Neuron (in vitro differentiated cells): Measurements from ENCODE around the gene HOXB4.

Experiments used
- H2AFZ ChIP-seq: one replicate; pipeline ENCODE4 v1.6.1; 2013; ENCODE audit warnings: low read depth, mild to moderate bottlenecking, inconsistent platforms, low read length, moderate library complexity
- H3K27me3 ChIP-seq: one replicate; pipeline ENCODE4 v1.6.1; 2013; ENCODE audit warnings: low read length; ENCODE audit not compliant: insufficient read depth
- H3K36me3 ChIP-seq: one replicate; pipeline ENCODE4 v1.6.1; 2013; ENCODE audit warnings: low read length; ENCODE audit not compliant: insufficient read depth
- H3K4me1 ChIP-seq: one replicate; pipeline ENCODE4 v1.6.1; 2013; ENCODE audit warnings: low read length; ENCODE audit not compliant: insufficient read depth
- H3K4me3 ChIP-seq: 2 replicates; pipeline ENCODE4 v1.5.1; 2013; ENCODE audit warnings: mild to moderate bottlenecking, low read length, moderate library complexity
- H3K9me3 ChIP-seq: one replicate; pipeline ENCODE4 v1.6.1; 2013; ENCODE audit warnings: low read length

Gene HOXB4

DNA sequence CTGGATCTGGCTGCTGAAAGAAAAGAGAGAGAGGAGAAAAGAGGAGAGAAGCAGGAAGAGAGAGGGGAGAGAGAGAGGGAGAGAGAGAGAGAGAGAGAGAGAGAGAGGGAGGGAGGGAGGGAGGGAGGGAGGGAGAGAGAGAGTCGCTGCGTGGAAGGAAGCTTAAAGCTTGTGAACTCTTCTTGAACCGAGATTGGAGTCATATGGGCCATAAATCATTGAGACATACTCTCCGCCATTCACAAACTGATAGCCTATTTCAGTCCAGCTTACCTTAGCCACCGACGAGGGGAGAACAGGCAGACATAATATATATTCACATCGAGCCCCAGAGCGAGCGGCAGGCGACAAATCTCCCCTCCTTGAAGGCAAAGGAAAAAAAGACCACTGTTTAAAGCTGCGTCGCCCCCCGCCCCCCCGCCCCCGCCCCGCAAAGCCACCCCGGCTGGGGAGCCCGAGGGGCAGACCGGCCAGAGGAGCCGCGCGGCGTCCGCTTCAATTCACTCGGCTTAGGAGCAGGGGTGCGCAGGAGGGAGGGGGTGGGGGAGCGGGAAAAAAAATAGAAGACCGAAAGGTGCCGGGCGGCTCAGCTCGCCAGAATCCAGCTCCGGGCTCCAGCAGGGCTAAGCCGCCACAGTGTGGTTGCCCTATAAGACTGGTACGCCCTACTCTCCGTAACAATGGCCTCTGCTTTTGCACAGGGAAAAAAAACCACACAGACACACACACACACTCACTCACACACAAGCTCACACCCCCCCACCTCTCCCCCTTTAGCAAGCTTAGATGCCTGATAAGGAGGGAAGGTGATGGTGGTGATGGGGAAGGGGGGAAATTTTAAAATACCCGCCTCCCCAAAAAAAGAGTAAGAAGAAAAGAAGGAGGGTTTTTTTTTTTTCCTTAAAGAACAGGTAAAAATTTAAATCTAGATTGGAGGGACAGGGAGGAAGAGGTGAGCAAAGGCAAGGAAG lies 22.6 kb downstream of the HOXB4 start:
- H3K27me3 ChIP-seq: peaks cover 82% of the 10 kb centered on the region
- H3K4me1 ChIP-seq: no peaks in the 10 kb centered on the region
- no peaks in the 10 kb centered on the region for H3K9me3 ChIP-seq
- H3K4me3 ChIP-seq: peak overlapping the region; percentile 23
- no peaks in the 10 kb centered on the region for H3K36me3 ChIP-seq
- H2AFZ ChIP-seq: no peak overlapping the region

DNA sequence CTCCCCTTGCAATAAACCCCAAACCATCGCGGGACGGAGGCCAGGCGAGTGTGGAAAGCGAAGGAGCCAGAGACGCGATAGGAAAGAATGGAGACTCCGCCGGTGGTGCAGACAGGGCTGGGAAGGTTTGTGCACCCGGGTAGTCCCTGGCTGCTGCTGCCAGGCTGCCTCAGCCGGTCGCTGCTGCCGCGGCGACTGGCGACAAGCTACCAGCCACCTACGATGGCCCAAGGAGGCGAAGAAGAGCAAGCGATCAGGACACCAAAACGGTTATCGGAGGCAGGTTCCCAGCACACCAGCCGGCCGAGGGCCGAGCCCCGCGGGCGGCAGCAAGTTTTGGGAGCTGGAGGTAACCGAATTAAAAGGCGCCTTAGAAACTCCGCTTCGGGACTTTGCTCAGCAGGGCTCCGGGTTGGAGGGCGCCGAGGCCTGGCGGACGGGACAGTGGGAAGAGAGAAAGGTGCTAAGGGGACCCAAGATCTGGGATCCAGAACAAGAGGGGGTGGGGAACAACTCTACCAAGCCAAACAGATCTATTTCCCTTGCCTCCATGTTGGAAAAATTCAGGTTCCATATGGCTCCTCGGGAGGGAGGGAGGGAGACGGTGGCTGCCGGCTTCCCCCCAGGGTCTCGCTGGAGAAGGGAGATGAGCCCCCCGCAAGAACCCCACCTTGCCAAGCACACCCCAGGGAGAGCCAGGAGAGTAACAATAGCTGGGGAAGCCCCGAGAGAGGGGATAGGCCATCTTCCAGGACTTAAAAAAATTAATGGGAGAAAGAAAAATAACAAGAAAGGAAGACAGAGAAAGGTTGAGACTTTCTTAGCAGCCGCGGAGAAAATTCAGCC lies 23.5 kb downstream of the HOXB4 start:
- Histone ChIP-seq H2AFZ (no peak overlapping the region), H3K36me3 (no peaks in the 10 kb centered on the region), H3K9me3 (no peaks in the 10 kb centered on the region), H3K4me1 (no peaks in the 10 kb centered on the region), H3K4me3 (peak overlapping the region; percentile 23), H3K27me3 (peaks cover 79% of the 10 kb centered on the region)

GRCh38 chr17:48553826-48554225 lies 24.3 kb downstream of the HOXB4 start:
- Histone ChIP-seq H2AFZ (no peak overlapping the region), H3K4me3 (no peak overlapping the region), H3K9me3 (no peaks in the 10 kb centered on the region), H3K27me3 (peaks cover 71% of the 10 kb centered on the region), H3K36me3 (no peaks in the 10 kb centered on the region), H3K4me1 (no peaks in the 10 kb centered on the region)

GRCh38 chr17:48553190-48553547 lies 25.0 kb downstream of the HOXB4 start:
- H3K9me3 ChIP-seq: no peaks in the 10 kb centered on the region
- no peak overlapping the region for H3K4me3 ChIP-seq
- no peaks in the 10 kb centered on the region for H3K4me1 ChIP-seq
- H3K27me3 ChIP-seq: peaks cover 69% of the 10 kb centered on the region
- H3K36me3 ChIP-seq: no peaks in the 10 kb centered on the region
- no peak overlapping the region for H2AFZ ChIP-seq

DNA sequence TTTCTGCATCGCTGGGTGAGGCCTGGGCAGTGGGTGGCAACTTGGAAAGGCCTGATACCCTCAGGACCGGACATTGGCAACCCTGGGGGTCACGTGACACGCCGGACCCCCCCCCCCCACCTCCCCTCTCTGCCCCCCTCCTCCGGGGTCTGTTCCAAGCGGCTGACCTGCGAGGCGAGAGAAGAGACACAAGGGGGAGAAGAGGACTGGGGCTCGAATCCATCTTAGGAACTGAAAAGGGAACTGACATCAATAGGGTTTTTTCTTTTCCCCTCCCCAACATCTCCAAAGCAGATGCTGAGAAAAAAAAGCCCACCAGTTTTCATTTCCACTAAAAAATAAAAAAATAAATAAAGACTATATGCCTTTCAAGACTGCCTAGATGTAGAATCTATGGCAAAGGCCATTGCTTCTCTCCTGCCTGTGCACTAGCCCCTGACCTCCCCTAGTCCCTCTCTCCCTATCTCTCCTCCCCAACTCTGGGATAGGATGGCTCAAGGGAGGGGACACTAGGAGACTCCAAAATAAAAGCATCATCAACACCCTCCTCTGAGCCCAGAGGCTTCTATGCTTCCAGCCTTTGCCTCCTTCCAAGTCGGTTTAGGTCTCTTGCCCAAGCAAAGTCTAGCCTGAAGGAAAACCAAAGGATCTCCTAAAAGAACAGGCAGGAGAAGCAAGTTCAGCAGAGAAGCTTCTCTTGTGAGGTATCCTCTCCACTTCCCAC lies 25.5 kb downstream of the HOXB4 start:
- Histone ChIP-seq H3K27me3 (peaks cover 68% of the 10 kb centered on the region), H3K4me3 (no peak overlapping the region), H3K36me3 (no peaks in the 10 kb centered on the region), H3K4me1 (no peaks in the 10 kb centered on the region), H3K9me3 (no peaks in the 10 kb centered on the region), H2AFZ (no peak overlapping the region)

GRCh38 chr17:48551596-48552465 lies 26.3 kb downstream of the HOXB4 start:
- H3K4me3 ChIP-seq: no peak overlapping the region
- no peak overlapping the region for H2AFZ ChIP-seq
- peaks cover 68% of the 10 kb centered on the region for H3K27me3 ChIP-seq
- H3K4me1 ChIP-seq: no peaks in the 10 kb centered on the region
- H3K9me3 ChIP-seq: no peaks in the 10 kb centered on the region
- H3K36me3 ChIP-seq: no peaks in the 10 kb centered on the region

GRCh38 chr17:48551214-48551555 lies 27.0 kb downstream of the HOXB4 start:
- Histone ChIP-seq H3K9me3 (no peaks in the 10 kb centered on the region), H3K27me3 (peaks cover 69% of the 10 kb centered on the region), H3K4me3 (no peak overlapping the region), H2AFZ (no peak overlapping the region), H3K4me1 (no peaks in the 10 kb centered on the region), H3K36me3 (no peaks in the 10 kb centered on the region)

DNA sequence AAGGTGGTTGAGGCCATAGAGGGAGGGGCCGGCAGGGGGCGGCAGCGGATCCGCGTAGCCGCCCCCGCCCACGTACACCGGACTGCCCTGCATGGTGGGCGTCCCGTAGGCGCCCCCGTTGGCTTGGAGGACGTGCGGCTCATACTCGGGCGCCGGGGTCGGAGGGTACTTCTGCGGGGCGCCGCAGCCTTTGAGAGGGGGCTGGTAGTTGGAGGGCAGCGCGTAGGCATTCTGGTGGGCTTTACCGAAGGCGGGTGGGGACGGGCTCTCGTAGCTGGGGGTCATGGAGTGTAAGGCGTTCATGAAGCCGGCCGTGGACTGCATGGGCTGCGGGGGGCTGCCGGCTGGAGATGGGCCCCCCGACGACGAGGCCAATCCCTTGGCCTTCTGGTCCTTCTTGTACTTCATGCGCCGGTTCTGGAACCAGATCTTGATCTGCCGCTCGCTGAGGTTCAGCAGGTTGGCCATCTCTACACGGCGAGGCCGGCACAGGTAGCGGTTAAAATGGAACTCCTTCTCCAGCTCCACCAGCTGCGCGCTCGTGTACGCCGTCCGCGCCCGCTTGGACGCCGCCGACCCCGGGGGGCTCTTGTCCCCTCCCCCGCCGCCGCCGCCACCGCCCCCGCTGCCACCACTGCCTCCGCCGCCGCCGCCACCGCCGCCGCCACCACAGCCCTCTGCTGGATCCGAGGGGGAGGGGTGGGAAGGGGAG lies 27.5 kb downstream of the HOXB4 start:
- no peak overlapping the region for H2AFZ ChIP-seq
- no peaks in the 10 kb centered on the region for H3K36me3 ChIP-seq
- H3K9me3 ChIP-seq: no peaks in the 10 kb centered on the region
- H3K4me1 ChIP-seq: no peaks in the 10 kb centered on the region
- H3K27me3 ChIP-seq: peaks cover 68% of the 10 kb centered on the region
- H3K4me3 ChIP-seq: no peak overlapping the region

DNA sequence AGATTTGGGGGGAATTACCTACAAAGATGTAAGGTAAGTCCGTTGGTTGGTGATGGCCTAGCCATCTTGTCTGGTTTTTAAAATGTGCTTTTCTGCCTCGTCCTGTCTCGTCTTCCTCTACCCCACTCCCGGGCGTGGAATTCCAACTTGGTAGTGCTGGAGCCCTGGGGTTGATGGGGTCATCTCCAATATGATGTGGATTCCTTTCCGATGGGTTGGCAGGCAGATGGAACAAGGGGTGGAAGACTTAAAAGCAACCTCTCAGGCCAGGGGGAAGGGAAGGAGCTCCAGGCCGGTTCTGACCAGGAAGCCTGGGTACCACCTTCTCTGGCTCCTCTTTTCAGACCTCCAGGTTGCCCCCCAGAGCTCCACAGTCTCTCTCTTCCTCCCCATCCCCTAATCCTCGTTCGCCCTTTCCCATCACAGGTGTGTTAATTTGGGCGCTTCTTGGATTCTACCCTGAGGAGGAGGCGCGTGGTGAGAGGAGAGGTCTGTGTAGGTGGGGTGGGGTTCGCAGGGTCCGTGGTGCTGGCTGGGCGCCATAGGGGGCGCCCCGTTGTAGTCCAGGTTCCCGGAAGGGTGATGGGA lies 28.1 kb downstream of the HOXB4 start:
- Histone ChIP-seq H3K9me3 (no peaks in the 10 kb centered on the region), H2AFZ (no peak overlapping the region), H3K4me3 (no peak overlapping the region), H3K36me3 (no peaks in the 10 kb centered on the region), H3K4me1 (no peaks in the 10 kb centered on the region), H3K27me3 (peaks cover 70% of the 10 kb centered on the region)

DNA sequence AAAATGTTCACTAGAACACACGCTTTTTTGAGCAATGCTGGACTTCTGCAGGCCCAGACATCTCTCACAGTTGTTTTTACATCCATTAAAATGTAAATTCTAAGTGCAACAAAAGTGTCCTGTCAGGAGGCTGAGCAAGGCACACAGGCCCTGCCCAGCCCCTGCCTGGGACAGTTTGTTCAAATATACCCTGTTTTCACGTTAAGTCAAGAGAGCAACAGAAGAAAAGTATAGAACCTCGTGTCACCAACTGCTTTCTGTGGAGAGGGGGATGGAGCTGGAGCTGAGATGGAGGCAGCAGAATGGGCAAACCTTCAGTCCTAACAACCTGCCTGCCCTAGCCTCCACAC lies 28.9 kb downstream of the HOXB4 start:
- no peaks in the 10 kb centered on the region for H3K4me1 ChIP-seq
- H3K36me3 ChIP-seq: no peaks in the 10 kb centered on the region
- H3K9me3 ChIP-seq: no peaks in the 10 kb centered on the region
- H3K27me3 ChIP-seq: peaks cover 64% of the 10 kb centered on the region
- no peak overlapping the region for H2AFZ ChIP-seq
- H3K4me3 ChIP-seq: no peak overlapping the region

DNA sequence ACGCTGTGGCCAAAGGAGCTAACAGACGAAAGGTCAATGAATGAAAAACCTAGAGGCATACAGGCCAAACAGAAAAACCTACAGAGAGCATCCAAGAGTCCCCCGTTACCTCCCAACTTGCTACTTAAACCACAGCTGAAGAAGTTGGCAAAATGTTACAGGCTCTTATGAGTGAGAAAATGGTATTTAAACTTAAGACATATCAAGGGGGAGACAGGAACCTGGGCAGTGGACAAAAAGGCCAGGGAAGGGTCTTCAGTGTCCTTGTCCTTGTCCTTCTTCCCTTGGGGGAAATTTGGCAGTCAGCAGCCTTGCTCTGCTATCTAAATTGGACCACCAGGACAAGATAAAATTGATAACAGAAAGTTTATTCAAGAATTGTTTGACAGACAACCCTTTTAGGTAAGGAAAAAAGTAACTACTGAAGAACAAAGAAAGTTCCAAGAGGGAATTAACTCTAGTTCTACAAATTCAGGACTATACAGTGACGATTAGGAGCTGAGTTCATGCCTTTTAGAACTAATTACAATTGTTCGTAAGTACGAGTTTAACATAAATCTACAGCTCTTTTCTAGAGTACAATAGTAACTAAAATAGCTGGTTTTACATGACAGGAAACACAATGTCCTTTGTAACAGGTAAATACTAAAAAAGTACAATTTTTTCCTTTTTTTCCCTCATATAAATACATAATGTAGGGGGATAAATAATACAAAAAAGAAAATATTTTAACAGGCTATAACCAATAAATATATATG lies 29.4 kb downstream of the HOXB4 start:
- Histone ChIP-seq H3K36me3 (no peaks in the 10 kb centered on the region), H3K9me3 (no peaks in the 10 kb centered on the region), H3K27me3 (peaks cover 64% of the 10 kb centered on the region), H3K4me1 (no peaks in the 10 kb centered on the region), H3K4me3 (no peak overlapping the region), H2AFZ (no peak overlapping the region)
